Measurements from ENCODE around the gene NR3C1.

DNA sequence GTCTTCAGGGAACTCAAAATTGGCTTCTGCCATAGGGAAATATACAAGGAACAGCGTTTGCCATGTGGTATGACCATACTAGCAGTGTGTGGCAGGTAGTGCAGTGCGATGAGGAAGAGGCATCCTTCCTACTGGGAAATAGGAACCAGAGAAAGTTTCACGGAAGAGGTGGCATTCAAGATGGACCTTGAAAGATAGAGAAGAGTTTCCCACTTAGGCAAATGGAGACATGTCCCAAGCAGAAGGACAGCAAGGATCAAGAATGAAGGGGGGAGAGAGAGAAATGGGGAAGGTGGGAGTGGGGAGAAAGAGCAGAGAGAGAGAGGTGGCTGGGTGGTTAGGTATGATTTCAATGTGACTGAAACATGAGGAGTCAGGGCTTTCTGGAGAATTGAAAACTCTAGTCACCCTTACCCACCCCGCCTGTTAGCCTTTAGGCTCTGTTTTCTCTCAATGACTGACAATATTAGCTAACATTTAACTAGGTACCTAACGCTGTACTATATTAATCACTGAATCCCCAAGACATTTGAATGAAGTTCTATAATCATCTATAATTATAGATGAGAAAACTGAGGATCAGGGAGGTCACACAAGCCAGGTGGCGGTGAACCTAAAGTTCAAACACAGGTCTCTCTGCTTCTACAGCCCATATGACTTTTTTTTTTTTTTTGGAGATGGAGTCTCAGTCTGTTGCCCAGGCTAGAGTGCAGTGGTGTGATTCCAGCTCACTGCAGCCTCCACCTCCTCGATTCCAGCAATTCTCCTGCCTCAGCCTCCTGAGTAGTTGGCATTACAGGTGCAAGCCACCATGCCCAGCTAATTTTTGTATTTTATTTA lies 171.3 kb downstream of the NR3C1 start:
- TF ChIP-seq POLR2A (IDR thresholded peaks at IDR 0.05) (no peak), CTCF (IDR thresholded peaks at IDR 0.05) (no peak)

Measured in uterus (tissue), 2 donors.